GM23338 (cell line): ENCODE measurements around the gene SLC8B1.

Experiments used
- CTCF ChIP-seq, 2 experiments: fragments of 200-600 bp in 1 of 2; sonication (generic) in 1 of 2; conservative IDR thresholded peaks; 2 replicates each; pipeline versions ENCODE4 v1.5.1 to v1.6.1; 2016 to 2017; ENCODE audit warnings: antibody characterized with exemption in 2 of 2, low read depth in 2 of 2, mild to moderate bottlenecking in 2 of 2, moderate library complexity in 1 of 2
- EZH2 ChIP-seq: fragments of 200-600 bp; sonication (generic); IDR thresholded peaks from one replicate; pipeline ENCODE4 v1.8.0; 2017; ENCODE audit warnings: antibody characterized with exemption, mild to moderate bottlenecking, low read depth; ENCODE audit not compliant: unreplicated experiment

GRCh38 chr12:113382206-113382605, 47.3 kb upstream of the SLC8B1 start:
- no peak for TF ChIP-seq EZH2
- no peak for TF ChIP-seq CTCF (conservative IDR thresholded peaks at IDR 0.05; ENCODE audit: low read depth in 2 of 2)
